ENCODE measurements around the gene IGFBP5.

Gene IGFBP5

DNA sequence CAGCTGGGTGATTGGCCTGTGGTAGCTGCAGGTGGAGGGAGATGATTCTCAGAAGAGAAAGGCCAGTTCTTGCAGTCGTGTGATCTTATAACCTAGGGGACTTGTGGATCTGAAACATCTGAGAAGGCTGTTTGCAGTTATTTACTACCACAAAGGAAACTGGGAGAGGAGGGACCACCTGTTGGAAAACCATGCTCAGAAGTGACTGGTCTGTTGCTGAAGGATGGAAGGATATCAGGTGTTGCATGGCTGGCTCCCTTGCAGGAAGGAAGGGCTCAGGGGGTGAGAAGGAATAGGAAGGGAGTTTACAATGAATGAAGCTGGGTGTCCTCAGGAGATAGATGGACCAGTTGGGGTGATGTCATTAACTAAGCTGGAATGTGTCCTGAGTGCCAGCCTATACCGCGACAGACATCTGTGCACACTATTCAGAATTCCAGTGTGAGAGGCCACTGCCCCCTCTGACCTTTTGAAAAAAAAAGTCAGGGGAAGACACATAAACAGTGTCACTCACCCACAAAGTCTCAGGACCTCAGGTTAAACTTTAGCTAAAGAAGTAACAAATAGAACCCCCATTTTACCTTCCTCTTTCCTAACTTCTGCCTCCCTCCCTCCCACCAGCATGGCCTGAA is 44.6 kb downstream of the IGFBP5 start:
- in situ Hi-C loops (cut with HindIII; ENCODE audit: low sequenced_read_pairs) = loop anchor here (25.0 kb wide), 1 partner anchor 138 kb away; no protein-coding TSS in a partner anchor

DNA sequence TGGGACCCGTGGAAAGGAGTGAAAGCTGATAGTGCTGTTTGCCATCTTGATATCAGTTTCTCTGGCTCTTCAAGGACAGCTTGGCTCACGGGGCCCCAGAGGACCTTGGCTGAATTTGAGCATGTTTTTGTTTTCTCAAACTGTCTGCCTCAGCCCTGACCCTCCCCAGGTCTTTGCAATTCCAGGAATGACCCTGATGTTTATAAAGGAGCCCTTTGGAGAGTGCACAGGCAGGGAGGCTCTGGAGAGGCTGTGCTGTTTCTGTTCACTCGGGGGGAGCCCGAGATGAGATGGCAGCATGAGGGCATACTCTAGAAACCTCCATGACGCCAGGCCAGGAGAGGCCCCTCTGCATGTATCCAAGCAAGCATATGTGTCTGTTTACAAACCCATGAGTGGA is 45.8 kb downstream of the IGFBP5 start:
- in situ Hi-C loops (cut with HindIII; ENCODE audit: low sequenced_read_pairs) = no loop called here

DNA sequence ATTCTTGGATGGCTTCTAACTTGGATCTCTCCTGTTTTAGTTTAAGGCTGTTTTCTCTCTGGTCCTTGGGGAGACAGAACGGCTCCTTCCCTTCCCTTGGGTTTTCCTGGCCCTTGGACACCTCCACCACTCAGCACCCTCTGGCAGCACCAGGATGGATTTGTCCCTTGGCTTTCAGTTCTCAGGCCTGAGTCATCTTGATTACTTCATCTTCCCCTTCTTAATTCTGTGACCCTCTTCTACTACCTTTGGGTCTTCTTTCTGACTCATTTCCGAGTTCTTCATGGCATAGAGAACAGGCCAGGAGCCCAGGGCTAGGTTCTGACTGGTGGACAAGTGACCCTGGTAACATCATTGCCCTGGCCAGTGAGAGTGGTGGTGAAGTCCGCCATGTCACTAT is 47.2 kb downstream of the IGFBP5 start:
- in situ Hi-C loops (cut with HindIII; ENCODE audit: low sequenced_read_pairs) = no loop called here

GRCh38 chr2:216646116-216646515 is 49.2 kb downstream of the IGFBP5 start:
- in situ Hi-C loops (cut with HindIII; ENCODE audit: low sequenced_read_pairs) = no loop called here

- in situ Hi-C loops (cut with HindIII; ENCODE audit: low sequenced_read_pairs) = no loop called here
Measured at GRCh38 chr2:216645636-216645950, 49.8 kb downstream of the IGFBP5 start.

DNA sequence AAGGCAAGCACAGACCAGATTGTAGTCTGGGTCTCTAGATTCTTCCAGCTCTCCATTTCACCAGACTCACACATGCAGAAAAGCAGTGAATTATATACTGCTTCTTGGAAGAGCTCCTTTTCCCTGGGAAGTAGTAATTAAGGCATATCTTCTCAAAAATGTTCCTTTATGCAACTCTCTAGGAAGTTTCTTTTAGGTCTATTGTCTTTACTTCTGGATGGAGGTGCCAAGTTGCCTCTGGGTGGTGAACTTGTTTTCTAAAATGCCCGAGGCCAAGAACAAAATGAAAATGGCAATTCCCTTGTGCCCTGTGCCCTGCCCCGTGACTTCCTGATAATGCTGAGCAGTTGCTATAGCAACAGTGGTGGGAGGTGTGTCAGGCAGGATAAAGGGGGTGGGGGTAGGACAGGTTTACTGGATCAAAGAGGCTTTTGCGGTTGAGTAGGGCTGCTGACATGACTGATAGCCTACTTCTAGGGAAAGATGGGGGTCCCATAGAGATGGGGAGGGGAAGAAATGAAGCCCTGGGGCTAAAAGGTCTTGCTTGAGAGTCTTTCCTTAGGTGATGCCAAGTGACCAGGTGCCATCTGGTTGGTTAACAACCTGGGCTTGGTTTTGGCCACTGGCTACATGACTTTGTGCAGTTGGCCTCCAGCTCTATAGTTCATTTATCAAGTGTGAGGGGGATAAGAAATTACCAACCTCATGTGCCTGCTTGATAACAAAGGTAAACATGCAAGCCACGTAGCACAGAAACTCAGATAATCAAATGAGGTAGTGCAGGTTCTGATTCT is 50.3 kb downstream of the IGFBP5 start:
- in situ Hi-C loops (cut with HindIII; ENCODE audit: low sequenced_read_pairs) = no loop called here

- in situ Hi-C loops (cut with HindIII; ENCODE audit: low sequenced_read_pairs) = no loop called here
Measured at GRCh38 chr2:216643986-216644659, 51.2 kb downstream of the IGFBP5 start.

- in situ Hi-C loops (cut with HindIII; ENCODE audit: low sequenced_read_pairs) = no loop called here
Measured at GRCh38 chr2:216637472-216637871, 57.9 kb downstream of the IGFBP5 start.

- in situ Hi-C loops (cut with HindIII; ENCODE audit: low sequenced_read_pairs) = no loop called here
Measured at GRCh38 chr2:216636551-216637450, 58.5 kb downstream of the IGFBP5 start.

DNA sequence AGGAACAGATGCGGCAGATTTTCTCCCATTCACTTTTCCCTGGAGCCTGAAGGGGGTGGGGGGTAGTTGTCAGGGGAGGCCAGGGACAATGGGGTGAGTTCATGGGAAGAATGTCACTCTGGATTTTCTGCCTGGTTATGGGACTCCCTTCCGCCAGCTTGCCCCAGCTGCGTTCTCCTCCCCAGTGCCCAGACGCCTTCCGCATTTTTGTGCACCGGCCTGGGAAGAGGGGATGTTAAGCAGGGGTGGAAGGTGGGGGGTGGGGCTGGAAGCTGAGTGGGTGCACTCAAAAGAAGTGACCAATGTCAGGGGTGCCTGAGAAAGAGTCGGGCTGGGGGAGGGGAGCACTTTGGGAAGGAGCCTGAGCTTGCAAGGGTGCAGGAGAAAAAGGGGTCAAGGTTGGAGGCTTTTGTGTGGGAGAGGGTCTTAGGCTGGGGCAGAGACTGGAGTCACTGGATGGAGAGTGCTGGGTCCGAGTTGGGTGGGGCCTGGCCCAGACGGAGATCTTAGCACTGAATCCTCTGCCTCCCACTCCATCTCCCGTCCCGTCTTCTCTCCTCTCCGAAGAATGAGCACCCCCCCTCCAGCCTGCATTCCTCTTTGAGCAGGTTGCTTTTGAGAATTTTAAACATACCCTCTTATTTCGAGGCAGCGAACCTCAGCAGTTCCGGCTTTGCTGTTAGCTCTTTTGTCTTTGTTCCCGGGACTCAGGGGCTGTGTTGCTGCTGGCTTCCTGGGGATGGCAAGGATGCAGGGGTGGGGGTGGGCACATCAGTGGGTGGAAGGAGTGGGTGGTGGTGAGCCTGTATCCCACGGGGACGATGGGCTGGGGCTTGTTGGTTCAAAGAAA is 59.4 kb downstream of the IGFBP5 start:
- in situ Hi-C loops (cut with HindIII; ENCODE audit: low sequenced_read_pairs) = no loop called here

GRCh38 chr2:216635171-216635570 is 60.2 kb downstream of the IGFBP5 start:
- in situ Hi-C loops (cut with HindIII; ENCODE audit: low sequenced_read_pairs) = no loop called here

GRCh38 chr2:216634370-216635148 is 60.8 kb downstream of the IGFBP5 start:
- in situ Hi-C loops (cut with HindIII; ENCODE audit: low sequenced_read_pairs) = no loop called here

- in situ Hi-C loops (cut with HindIII; ENCODE audit: low sequenced_read_pairs) = no loop called here
Measured at GRCh38 chr2:216633616-216634369, 61.6 kb downstream of the IGFBP5 start.

DNA sequence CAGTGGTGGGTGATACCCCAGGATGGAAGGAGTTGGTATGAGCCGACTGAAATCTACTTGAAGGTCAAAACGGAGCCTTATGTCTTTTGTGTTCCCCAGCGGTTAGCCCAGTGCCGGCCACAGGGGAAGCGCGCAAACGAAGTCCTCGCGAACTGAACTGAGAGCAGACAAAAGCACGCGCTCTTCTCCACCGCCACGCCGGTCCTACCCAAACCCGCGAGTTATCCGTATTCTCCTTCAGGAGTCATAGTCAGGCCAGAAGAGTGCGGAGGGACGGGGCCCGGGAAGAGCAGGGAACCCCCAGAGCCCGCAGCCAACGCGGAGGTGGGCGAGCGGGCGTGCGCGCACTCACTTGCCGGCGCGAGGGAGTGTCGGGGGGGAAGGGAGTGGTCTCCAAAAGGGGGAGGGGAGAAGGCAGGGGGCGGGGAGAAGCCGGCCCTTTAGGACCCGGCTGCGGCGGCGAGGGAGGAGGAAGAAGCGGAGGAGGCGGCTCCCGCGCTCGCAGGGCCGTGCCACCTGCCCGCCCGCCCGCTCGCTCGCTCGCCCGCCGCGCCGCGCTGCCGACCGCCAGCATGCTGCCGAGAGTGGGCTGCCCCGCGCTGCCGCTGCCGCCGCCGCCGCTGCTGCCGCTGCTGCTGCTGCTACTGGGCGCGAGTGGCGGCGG is 62.3 kb downstream of the IGFBP5 start, which contains the start of gene IGFBP2:
Gene IGFBP2 (plus strand): TSS at position 469 of the 664 bp plus-strand sequence. CDS start 104 bp downstream, at position 573.
- in situ Hi-C loops (cut with HindIII; ENCODE audit: low sequenced_read_pairs) = no loop called here

DNA sequence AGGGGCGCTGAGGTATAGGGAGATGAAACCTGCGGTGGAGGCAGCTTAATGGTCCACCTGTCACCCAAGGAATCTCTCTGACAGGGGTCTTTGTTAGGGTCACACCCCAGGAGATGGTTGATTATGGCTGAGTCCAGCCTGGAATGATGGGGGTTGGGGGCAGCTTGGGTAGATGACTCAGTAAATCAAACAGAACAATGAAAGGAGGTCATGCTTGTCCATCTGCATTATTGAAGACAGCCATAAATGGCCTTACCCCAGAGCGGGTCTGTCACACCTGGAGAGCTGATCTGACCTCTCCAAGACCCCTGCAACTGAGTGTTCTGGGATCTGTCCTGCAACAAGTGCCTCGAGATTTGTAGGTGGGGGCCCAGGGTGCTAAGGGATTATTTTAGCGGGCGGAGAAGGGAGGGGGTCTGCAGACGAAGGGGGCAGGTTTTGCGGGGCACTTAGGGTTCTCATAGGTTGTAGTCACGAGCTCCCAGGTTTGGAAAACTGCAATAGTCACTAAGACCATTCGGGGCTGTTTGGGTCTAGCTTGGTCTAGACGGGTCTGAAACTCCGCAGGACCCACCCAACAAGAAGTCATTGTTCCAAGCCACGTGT is 62.9 kb downstream of the IGFBP5 start:
- in situ Hi-C loops (cut with HindIII; ENCODE audit: low sequenced_read_pairs) = no loop called here

GRCh38 chr2:216629784-216630183 is 65.6 kb downstream of the IGFBP5 start:
- in situ Hi-C loops (cut with HindIII; ENCODE audit: low sequenced_read_pairs) = no loop called here

DNA sequence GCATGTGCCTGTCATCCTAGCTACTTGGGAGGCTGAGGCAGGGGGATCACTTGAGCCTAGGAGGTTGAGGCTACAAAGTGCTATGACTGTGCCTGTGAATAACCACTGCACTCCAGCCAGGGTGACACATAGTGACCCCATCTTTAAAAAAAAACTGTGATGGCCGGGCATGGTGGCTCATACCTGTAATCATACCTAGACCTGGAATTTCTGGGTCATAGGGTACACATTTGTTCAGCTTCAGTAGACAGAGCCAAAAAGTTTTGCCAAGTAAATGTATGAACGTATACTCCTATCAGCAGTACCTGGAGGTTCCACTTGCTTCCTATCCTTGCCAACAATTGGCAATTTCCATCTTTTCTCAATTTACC is 68.5 kb downstream of the IGFBP5 start:
- in situ Hi-C loops (cut with HindIII; ENCODE audit: low sequenced_read_pairs) = no loop called here
